GM03348 (cell line): ENCODE data around the gene EHMT1.
"Not testable (repeated sequence)": the region's sequence is repeated elsewhere in the genome, so short reads cannot be mapped to it uniquely, and the experiment has no call there.

Experiments used
- DNase-seq: peaks from one replicate; pipeline ENCODE4 v3.0.0; 2012; ENCODE audit warnings: low spot score

EHMT1 gene

DNA sequence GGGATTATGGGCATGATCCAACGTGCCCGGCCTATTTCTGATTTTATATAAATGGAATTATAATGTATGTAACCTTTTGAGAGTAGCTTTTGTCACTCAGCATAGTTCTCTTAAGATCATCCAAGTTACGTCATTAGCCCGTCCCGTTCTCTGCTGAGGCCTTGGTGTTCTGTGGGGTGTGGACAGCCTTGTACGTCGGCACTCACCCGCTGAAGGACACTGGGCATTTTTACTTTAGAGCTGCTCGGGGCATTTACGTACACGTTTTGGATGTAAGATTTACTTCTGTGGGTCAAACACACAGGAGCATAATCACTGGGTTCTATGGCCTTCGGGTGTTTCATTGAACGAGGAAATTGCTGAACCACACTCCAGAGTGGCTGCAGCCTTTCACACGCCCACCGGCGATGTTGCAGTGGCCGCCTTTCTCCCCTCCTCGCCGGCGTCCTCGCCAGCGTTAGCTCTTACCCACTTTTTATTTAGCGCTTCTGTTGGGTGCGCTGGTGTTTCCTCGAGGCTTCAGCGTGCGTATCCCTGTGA is 101.8 kb downstream of the EHMT1 start:
- DNase-seq = no peak

DNA sequence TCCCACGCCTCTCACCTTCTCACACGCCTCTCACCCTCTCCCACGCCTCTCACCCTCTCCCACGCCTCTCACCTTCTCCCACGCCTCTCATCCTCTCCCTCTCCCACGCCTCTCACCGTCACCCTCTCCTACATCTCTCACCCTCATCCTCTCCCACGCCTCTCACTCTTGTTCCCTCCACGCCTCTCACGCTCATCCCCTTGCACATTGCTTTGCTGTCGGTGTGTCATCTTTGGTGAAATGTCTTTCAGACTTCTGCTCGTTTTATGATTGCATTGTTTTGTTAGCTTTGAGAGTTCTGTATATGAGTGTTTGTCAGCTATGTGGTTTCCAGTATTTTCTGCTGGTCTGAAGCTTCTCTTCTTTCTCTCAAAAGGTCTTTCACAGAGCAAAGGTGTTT is 102.7 kb downstream of the EHMT1 start:
- no peak for DNase-seq

DNA sequence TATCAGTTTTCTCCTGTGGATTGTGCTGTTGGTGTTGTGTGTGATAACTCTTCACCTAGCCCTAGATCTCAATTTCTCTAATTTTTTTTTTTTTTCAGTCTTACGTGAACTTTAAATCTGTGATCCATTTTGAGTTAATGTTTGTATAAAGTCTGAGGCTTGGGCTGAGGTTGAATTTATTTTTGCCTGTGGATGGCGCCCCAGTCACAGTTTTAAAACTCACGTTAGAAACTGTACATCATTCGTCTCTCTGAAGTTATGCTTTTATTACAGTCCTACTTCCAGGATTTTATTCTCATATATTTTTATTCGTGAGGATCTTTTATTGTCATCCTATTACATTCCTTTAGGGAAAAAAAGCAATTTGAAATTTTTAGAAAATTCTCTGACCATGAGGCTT is 103.1 kb downstream of the EHMT1 start:
- DNase-seq = no peak

DNA sequence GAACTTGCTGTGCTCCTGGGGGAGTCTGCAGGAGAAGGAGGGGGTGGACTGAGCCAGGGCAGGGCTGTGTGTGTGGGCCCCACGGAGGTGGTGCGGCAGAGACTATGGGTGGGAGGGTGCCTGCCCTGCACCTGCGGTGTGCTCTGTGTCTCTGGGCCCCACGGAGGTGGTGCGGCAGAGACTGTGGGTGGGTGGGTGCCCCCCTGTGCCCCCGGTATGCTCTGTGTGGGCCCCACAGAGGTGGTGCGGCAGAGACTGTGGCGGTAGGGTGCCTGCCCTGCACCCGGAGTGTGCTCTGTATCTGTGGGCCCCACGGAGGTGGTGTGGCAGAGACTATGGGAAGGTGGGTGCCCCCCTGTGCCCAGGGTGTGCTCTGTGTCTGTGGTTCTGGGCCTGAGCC is 103.7 kb downstream of the EHMT1 start:
- DNase-seq = no peak

DNA sequence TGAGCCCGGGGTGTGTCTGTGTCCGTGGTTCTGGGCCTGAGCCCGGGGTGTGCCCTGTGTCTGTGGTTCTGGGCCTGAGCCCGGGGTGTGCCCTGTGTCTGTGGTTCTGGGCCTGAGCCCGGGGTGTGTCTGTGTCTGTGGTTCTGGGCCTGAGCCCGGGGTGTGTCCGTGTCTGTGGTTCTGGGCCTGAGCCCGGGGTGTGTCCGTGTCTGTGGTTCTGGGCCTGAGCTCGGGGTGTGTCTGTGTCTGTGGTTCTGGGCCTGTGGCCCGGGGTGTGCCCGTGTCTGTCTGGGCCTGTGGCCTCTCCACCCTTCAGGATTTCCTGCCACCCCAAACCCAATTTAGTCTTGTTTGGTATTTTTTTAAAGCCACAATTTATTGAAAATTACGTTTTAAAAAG is 104.6 kb downstream of the EHMT1 start:
- DNase-seq = not testable (repeated sequence)

DNA sequence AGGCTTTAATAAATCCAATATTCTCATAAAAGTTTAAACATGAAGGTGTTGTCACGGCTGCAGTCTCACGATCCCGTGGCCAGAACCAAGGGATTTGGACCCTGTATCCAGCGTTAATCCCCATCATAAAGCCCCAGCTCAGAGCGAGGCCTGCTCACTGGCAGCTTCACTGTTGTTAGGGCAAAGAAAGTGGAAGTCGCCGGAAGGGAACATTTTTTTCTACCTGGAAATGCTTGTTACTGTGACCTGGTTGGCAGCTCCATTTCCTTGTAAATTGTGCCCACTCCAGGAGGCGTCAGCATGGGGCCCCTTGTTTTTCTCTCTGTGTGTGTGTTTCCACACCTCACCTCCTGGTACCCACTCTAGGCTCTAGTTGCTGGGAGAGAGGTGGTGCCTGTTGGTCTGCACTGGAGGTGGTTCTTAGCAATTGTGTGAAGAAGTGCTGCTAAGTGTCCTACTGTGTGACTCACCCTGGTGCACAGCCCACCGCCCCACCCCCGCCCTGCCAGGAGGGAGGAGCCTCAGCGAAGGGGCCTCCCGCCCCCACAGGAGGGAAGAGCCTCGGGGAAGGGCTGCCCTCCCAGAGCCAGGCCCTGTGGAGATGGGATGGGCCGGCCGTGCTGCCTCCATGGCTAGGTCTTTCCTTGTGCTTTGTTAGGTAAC is 105.1 kb downstream of the EHMT1 start:
- no peak for DNase-seq

DNA sequence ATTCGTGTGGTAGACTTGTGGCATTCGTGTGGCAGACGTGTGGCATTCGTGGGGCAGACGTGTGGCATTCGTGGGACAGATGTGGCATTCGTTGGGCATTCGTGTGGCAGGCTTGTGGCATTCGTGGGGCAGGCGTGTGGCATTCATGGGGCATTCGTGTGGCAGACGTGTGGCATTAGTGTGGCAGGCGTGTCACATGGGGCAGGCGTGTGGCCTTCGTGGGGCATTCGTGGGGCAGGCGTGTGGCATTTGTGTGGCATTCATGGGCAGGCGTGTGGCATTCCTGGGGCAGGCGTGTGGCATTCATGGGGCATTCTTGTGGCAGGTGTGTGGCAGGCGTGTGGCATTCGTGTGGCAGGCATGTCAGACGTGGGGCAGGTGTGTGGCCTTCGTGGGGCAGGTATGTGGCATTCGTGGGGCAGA is 106.0 kb downstream of the EHMT1 start:
- DNase-seq = no peak

DNA sequence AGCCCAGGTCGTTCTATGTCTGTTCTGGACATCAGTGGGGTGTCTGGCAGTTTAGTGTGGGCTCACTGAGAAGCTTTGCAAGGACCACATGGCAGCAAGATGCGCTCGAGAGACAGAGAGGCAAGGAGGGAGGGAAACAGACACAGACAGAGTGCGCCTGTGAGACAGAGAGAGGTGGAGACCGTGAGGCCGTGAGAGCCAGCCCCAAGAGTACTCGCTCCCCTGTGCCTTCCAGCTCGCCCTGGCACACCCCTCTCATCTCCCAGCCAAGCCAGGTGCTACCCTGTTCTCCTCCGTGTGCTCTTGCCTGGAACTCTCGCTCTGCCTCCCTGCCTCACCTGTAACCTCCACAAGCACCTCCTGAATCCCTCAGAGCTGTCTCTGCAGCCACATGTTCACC is 106.8 kb downstream of the EHMT1 start:
- no peak for DNase-seq

DNA sequence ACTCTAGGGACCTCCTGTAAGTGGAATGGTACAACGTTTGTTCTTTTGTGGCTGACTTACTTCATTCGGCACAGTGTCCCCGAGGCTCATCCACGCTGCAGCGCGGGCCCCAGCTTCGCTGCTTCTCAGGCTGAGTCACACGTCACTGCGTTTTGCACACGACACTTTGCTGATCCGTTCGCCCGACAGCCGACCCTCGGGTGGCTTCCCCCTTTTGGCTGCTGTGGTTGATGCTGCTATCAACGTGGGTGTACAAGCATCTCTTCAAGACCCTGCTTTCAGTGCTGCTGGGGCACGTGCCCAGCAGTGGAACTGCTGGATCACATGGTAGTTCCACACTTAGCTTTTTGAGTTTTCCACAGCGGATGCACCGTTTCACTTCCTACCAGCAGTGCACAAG is 107.5 kb downstream of the EHMT1 start:
- not testable (repeated sequence) for DNase-seq

DNA sequence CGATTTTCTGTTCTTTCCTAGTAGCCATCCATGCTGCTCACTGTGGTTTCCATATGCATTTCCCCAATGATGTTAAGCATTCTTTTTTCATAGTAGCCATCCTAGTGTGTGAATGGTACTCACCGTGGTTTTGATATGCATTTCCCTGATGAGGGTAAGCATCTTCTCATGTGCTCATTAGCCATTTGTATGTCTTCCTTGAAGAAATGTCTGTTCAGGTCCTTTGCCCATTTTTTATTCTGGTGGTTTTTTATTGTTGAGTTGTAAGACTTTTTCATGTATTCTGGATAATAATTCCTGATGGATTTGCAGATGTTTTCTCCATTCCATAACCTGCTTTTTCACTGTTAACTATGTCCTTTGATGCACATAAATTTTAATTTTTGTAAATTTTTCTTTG is 108.0 kb downstream of the EHMT1 start:
- no peak for DNase-seq

DNA sequence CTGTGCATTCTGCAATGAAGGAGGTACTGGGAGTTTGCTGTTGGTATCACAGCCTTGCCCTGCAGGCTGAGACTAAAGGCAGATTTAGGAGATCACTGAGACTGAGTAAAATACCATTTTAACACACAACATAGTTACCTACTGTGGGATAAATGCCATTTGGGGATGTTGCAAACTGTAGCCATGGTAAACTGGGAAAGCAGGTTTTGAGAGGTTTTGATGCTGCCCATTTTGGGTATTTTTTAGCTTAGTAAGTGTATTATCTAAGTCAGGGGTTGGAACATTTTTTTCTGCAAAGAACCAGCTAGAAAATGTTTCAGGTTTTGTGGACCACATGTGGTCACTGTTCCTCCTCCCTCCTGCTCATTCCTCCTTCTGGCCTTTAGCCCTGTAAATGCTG is 108.9 kb downstream of the EHMT1 start:
- DNase-seq = no peak

DNA sequence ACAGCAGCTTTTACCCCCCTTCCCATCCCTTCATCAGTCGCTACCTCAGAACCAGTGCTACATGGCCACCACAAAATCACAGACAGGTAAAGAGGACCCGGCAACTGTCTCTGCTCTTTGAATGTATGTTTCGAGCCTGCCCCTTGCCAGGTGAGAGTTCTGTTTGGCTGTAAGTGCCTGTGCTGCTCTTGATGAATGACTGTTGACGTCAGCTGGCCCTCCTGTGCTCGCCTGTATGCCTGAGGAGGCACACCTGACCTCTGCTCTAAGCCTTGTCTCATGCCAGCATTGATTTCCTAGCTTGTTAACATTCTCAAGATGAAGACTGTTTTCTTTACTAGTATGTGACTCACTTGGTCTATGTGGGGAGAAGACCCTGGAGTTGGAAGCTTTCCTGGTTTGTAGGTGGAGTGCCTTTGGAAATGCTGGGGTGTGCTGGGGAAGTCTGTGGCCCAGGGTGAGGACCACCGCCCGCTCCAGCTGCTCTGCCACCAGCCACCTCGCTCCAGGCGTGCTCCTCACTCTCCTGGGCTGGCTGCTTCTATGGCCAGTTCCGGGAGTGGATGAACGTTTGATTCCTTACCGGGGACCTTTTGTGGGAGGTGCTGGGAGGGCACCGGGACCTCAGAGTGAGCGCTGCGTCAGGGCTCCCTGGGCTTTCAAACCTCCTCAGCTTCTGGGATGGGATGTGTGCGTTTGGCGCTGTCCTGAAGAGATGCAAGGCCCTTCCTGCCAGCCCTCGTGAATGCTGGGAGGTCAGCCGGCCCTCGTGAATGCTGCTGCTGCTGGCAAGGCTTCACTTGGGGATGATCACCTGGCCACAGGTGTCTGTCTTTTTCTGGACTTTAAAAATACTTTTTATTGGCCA is 109.9 kb downstream of the EHMT1 start:
- no peak for DNase-seq

DNA sequence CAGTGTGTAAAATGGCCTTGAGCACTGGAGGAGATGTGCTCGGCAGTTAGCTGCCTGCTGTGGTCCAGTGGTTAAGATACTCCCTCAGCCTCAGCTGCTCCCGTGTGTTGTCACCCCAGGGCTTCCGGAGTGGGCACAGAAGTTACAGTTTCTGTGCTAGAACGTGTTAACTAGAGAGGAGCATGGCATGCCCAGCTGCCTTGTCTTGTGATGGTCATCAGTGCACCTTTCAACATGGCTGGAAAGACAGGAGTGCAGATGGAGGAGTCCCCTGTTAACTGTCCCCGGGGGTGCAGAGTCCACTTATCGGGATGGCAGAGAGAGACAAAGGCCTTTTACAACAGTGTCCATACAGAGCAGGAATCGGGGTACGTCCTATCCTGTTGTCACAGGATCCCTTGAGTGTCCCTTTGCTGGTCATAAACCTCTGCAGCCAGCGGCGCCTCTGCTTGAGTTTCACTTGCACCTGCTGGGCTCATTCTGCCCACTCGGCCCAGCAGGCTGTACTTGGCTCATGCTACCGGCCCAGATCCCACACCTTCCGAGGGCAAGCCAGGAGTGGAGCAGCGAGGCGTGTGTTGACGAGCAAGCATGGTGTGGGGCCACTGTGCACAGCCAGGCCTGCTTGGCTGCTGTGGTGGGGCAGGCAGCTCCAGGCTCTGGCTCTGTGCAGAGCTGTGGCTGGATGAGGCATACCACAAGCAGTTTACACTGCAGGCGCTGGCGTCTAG is 112.6 kb downstream of the EHMT1 start:
- no peak for DNase-seq

DNA sequence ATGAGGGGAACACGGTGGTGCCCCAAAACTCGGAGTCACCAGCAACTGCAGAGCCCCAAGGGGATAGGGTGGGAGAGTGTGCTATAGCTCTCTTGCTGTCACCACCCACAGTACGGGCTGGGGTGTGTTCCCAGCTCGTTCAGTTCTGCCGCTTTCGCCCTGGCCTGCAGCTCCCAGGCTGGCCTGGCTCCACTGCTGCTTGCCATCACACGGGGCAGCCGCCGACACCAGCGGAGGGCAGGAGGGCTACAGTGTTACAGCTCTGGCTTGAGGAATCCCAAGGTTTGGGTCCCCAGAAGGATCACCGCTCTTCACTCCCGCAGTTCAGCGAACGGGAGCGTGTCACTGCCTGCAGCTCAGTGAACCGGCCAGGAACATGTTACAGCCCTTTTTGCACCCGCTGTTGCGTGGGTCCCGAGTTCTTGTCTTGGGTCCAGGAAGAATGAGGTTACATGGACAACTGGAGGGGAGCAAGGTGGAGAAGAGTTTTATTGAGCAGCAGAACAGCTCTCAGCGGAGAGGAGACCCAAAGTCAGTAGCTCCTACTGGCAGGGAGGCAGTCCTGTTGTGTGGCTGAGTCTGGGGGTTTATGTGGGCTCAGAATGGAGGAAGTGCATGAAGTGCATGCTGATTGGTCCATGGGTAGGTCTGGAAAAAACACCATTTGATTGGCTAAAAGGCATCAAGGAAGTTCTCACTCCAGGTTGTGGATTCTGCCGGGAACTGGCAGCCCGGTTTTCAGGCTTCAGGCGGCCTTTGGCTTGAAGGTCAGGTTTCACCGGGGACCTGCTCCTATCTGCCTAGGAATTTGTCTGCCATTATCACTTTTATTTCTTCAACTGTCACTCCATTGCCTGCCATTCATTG is 113.4 kb downstream of the EHMT1 start:
- DNase-seq = no peak

DNA sequence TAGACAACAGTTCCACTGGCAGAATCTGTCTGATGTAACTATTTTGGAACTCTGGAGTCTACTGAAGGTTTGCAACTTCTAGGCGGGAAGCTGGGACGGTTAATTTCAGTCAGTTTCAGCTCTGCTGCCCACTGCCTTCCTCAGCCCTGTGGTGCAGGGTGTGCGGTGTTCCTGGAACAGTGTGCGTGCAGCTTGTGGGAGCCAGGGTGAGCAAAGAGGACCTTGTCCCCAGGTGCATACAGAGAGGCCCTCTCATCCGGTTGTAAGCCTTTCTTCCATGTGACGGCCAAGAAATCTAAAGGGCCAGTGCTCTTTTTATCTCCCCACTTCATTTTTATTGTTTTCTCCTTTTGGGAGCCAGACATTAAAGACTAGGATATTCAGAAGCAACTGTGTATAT is 114.6 kb downstream of the EHMT1 start:
- DNase-seq = no peak

DNA sequence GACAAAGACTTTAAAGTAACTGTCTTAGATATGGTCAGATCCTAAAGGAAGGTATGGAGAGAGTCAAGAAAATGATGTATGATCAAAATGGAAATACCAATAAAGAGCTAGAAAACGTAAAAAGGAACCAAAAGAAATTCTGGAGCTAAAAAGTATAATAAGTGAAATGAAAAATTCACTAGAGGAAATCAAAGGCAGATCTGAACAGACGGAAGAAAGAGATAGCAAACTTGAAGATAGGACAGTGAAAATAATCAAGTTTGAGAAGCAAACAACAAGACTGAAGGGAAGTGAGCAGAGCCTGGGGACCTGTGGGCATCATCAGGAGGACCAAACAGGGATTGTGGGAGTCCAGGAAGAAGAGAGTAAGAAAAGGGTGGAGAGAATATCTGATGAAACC is 115.4 kb downstream of the EHMT1 start:
- no peak for DNase-seq

DNA sequence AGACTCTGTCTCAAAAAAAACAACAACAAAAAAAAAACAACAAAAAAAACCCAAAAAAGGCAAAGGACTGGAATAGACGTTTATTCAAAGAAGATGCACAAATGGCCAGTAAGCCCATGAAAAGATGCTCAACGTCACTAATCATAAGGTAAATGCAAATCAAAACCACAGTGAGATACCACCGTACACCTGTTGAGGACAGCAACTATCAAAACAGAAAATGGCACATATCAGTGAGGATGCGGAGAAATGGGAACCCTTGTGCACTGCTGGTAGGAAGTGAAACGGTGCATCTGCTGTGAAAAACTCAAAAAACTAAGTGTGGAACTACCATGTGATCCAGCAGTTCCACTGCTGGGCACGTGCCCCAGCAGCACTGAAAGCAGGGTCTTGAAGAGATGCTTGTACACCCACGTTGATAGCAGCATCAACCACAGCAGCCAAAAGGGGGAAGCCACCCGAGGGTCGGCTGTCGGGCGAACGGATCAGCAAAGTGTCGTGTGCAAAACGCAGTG is 119.4 kb downstream of the EHMT1 start:
- not testable (repeated sequence) for DNase-seq

DNA sequence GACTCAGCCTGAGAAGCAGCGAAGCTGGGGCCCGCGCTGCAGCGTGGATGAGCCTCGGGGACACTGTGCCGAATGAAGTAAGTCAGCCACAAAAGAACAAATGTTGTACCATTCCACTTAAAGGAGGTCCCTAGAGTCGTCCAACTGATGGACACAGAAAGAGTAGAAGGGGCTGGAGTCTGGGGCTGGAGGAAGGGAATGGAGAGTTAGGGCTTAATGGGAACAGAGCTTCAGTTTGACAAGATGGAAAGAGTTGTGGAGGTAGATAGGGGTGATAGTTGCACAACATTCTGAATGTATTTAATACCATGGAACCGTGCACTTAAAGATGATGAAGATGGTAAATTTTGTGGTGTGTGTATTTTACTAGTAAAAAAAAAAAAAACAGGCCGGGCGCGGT is 119.9 kb downstream of the EHMT1 start:
- no peak for DNase-seq

DNA sequence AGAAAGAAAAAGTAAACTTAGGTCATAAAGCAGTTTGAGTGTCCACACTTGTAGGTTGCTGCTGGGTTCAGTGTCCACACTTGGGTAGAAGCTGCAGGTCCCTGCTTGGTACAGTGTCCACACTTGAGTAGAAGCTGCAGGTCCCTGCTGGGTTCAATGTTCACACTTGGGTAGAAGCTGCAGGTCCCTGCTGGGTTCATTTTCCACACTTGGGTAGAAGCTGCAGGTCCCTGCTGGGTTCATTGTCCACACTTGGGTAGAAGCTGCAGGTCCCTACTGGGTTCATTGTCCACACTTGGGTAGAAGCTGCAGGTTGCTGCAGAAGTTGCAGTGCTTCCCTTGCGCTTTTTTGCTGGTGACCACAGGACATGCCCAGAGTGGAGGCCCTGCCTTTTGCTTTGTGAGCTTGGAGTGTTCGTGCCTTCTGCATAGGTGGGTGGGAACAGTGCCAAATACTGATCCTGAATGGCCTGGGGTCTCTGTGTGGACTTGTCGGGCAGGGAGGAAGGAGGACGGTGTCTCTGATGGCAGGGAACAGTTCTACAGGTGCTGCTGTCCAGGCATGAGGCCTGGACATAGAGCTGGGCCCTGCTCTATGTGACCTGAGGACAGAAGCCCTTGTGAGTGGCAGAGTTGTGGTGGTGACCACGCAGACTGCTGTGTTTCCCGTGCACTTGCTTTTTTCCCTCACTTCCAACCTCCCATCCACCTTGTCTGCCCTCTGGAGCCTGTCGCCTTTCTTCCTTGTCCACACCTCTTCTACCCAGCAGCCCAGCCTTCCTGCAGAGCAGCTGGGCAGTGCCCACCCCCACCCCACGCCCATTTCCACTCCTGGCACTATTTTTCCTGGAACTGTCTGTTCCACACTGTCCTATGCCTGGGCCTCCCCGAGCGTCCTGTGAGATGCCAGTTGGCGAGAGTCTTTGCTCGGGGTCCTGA is 120.8 kb downstream of the EHMT1 start:
- DNase-seq = no peak

DNA sequence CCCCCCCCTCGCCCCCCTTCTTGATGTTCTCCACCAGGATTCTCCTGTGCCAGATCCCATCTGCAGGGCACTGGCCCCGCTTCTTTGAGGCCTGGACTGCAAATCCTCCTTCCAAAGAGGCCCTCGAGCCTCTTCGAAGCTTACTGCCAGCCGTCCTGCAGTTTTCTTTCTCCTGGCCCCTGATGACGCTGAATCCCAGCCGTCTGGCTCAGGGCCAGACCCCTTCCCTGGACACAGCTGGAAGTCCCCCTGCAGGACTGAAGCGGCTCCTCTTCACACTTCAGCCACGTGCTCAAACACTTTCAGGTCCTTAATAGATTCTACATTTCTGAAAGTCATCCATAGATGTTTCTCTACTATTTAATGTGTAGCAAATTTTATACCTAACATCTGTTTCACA is 121.5 kb downstream of the EHMT1 start:
- peak; percentile 33 for DNase-seq
